HEK293 (cell line): ENCODE results near the gene MRPS11.

ENCODE experiments used
- CTCF ChIA-PET: fragments of 350-600 bp; formaldehyde crosslinking; extraction: SDS; loops from one replicate; lab custom pipeline; 2021; ENCODE audit warnings: antibody characterized with exemption; lab: Yijun Ruan, JAX
- POLR2A ChIA-PET: fragments of 300-600 bp; formaldehyde crosslinking; extraction: SDS; loops from one replicate; lab custom pipeline; 2020; ENCODE audit warnings: antibody characterized with exemption, inconsistent platforms; lab: Yijun Ruan, JAX
- H3K27ac ChIP-seq: fragments of 200-500 bp; sonication (Bioruptor generic); 2 replicates; pipeline ENCODE4 v1.5.1; 2014; ENCODE audit warnings: low read depth, low read length, control low read depth, inconsistent platforms; ENCODE audit errors: extremely low read depth
- H3K36me3 ChIP-seq, 2 experiments: fragments of 200-500 bp in 1 of 2; sonication (Bioruptor generic) in 1 of 2; 1 replicate in 1 of 2; 2 replicates in 1 of 2; pipeline ENCODE4 v1.5.1; 2014 to 2017; ENCODE audit warnings: inconsistent platforms in 2 of 2, low read length in 2 of 2; ENCODE audit not compliant: control insufficient read depth in 2 of 2, insufficient read depth in 1 of 2
- H3K4me1 ChIP-seq: fragments of 200-500 bp; sonication (Bioruptor generic); 2 replicates; pipeline ENCODE4 v1.5.1; 2014; ENCODE audit warnings: mild to moderate bottlenecking, low read length, inconsistent platforms; ENCODE audit not compliant: control insufficient read depth, insufficient read depth
- H3K4me3 ChIP-seq: 2 replicates; pipeline ENCODE4 v1.5.1; 2011; ENCODE audit warnings: low read depth, mild to moderate bottlenecking, control low read depth, low read length, moderate library complexity
- H3K9me3 ChIP-seq: fragments of 200-500 bp; sonication (Bioruptor generic); 2 replicates; pipeline ENCODE4 v1.5.1; 2014; ENCODE audit warnings: low read depth, low read length, inconsistent platforms; ENCODE audit not compliant: control insufficient read depth, insufficient read depth
- KLF1 ChIP-seq: fragments of 450-650 bp; formaldehyde crosslinking; IDR thresholded peaks from 2 replicates; pipeline ENCODE4 v1.5.1; 2016; ENCODE audit warnings: missing biosample characterization, missing genetic modification characterization
- KLF16 ChIP-seq: fragments of 450-650 bp; formaldehyde crosslinking; IDR thresholded peaks from 2 replicates; pipeline ENCODE4 v1.5.1; 2017; ENCODE audit warnings: missing biosample characterization, missing genetic modification characterization
- PRDM4 ChIP-seq: fragments of 450-650 bp; formaldehyde crosslinking; IDR thresholded peaks from 2 replicates; pipeline ENCODE4 v1.5.1; 2017; ENCODE audit warnings: missing biosample characterization, missing genetic modification characterization
- TCF7L2 ChIP-seq: IDR thresholded peaks from 2 replicates; pipeline ENCODE4 v1.6.1; 2011; ENCODE audit warnings: low read depth, mild to moderate bottlenecking, inconsistent platforms, low read length, moderate library complexity, borderline replicate concordance
- ZBTB17 ChIP-seq: fragments of 450-650 bp; formaldehyde crosslinking; IDR thresholded peaks from 2 replicates; pipeline ENCODE4 v1.5.1; 2016; ENCODE audit warnings: missing biosample characterization, missing genetic modification characterization
- ZFP69B ChIP-seq: fragments of 450-650 bp; formaldehyde crosslinking; IDR thresholded peaks from 2 replicates; pipeline ENCODE4 v1.5.1; 2016; ENCODE audit warnings: missing biosample characterization, missing genetic modification characterization
- ZNF335 ChIP-seq: fragments of 450-650 bp; formaldehyde crosslinking; conservative IDR thresholded peaks from 2 replicates; pipeline ENCODE4 v1.5.1; 2016; ENCODE audit warnings: missing biosample characterization, missing genetic modification characterization
- ZNF341 ChIP-seq: fragments of 450-650 bp; formaldehyde crosslinking; IDR thresholded peaks from 2 replicates; pipeline ENCODE4; 2016; ENCODE audit warnings: low read depth, missing biosample characterization, missing genetic modification characterization
- ZNF391 ChIP-seq: fragments of 450-650 bp; formaldehyde crosslinking; IDR thresholded peaks from 2 replicates; pipeline ENCODE4 v1.5.1; 2016; ENCODE audit warnings: low read depth, missing biosample characterization, missing genetic modification characterization, borderline replicate concordance
- ZNF394 ChIP-seq: fragments of 450-650 bp; formaldehyde crosslinking; IDR thresholded peaks from 2 replicates; pipeline ENCODE4 v1.5.1; 2016; ENCODE audit warnings: missing biosample characterization, missing genetic modification characterization, mild to moderate bottlenecking, moderate library complexity, borderline replicate concordance
- ZNF664 ChIP-seq: fragments of 450-650 bp; formaldehyde crosslinking; IDR thresholded peaks from 2 replicates; pipeline ENCODE4 v1.5.1; 2016; ENCODE audit warnings: missing biosample characterization, missing genetic modification characterization
- ZNF76 ChIP-seq: fragments of 450-650 bp; formaldehyde crosslinking; IDR thresholded peaks from 2 replicates; pipeline ENCODE4; 2016; ENCODE audit warnings: low read depth, missing biosample characterization, missing genetic modification characterization, borderline replicate concordance
- ZNF768 ChIP-seq: fragments of 450-650 bp; formaldehyde crosslinking; IDR thresholded peaks from 2 replicates; pipeline ENCODE4 v1.5.1; 2018; ENCODE audit warnings: missing biosample characterization, mild to moderate bottlenecking, missing genetic modification characterization
- ZNF776 ChIP-seq: fragments of 450-650 bp; formaldehyde crosslinking; IDR thresholded peaks from 2 replicates; pipeline ENCODE4 v1.5.0; 2017; ENCODE audit warnings: missing biosample characterization, missing genetic modification characterization, borderline replicate concordance
- ZNF791 ChIP-seq: fragments of 450-650 bp; formaldehyde crosslinking; IDR thresholded peaks from 2 replicates; pipeline ENCODE4 v1.5.1; 2016; ENCODE audit warnings: missing biosample characterization, missing genetic modification characterization
- TF ChIP-seq, protein P1 (sequence below): fragments of 450-650 bp; IDR thresholded peaks from 2 replicates; pipeline ENCODE4 v1.5.1; 2018; ENCODE audit warnings: missing biosample characterization, mild to moderate bottlenecking, missing genetic modification characterization
- TF ChIP-seq, protein P2 (sequence below): fragments of 450-650 bp; formaldehyde crosslinking; IDR thresholded peaks from 2 replicates; pipeline ENCODE4 v1.5.1; 2016; ENCODE audit warnings: missing biosample characterization, missing genetic modification characterization
- TF ChIP-seq, protein P3 (sequence below): fragments of 450-650 bp; formaldehyde crosslinking; IDR thresholded peaks from 2 replicates; pipeline ENCODE4 v1.5.1; 2016; ENCODE audit warnings: missing biosample characterization, missing genetic modification characterization

MRPS11 gene

GRCh38 chr15:88493844-88494243, 26.3 kb downstream of the MRPS11 start:
- no peak overlapping the region for H3K27ac ChIP-seq
- TF ChIP-seq, protein P1, sequence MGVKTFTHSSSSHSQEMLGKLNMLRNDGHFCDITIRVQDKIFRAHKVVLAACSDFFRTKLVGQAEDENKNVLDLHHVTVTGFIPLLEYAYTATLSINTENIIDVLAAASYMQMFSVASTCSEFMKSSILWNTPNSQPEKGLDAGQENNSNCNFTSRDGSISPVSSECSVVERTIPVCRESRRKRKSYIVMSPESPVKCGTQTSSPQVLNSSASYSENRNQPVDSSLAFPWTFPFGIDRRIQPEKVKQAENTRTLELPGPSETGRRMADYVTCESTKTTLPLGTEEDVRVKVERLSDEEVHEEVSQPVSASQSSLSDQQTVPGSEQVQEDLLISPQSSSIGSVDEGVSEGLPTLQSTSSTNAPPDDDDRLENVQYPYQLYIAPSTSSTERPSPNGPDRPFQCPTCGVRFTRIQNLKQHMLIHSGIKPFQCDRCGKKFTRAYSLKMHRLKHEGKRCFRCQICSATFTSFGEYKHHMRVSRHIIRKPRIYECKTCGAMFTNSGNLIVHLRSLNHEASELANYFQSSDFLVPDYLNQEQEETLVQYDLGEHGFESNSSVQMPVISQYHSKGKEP (tag by site-specific recombination): no peak
- TF ChIP-seq PRDM4 (tag by site-specific recombination) (no peak), ZNF664 (tag by site-specific recombination) (no peak), ZNF776 (tag by site-specific recombination) (no peak), ZNF394 (tag by site-specific recombination) (no peak), ZNF341 (tag by site-specific recombination) (no peak), KLF16 (tag by site-specific recombination) (no peak), KLF1 (tag by site-specific recombination) (no peak), ZNF391 (tag by site-specific recombination) (no peak), ZNF76 (tag by site-specific recombination) (no peak), ZNF791 (tag by site-specific recombination) (no peak), ZNF768 (tag by site-specific recombination) (no peak), ZBTB17 (no peak), ZFP69B (tag by site-specific recombination) (no peak), TCF7L2 (no peak), ZNF335 (no peak)
- TF ChIP-seq, protein P2, sequence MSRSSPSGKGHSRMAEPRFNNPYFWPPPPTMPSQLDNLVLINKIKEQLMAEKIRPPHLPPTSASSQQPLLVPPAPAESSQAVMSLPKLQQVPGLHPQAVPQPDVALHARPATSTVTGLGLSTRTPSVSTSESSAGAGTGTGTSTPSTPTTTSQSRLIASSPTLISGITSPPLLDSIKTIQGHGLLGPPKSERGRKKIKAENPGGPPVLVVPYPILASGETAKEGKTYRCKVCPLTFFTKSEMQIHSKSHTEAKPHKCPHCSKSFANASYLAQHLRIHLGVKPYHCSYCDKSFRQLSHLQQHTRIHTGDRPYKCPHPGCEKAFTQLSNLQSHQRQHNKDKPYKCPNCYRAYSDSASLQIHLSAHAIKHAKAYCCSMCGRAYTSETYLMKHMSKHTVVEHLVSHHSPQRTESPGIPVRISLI (tag by site-specific recombination): no peak
- TF ChIP-seq, protein P3, sequence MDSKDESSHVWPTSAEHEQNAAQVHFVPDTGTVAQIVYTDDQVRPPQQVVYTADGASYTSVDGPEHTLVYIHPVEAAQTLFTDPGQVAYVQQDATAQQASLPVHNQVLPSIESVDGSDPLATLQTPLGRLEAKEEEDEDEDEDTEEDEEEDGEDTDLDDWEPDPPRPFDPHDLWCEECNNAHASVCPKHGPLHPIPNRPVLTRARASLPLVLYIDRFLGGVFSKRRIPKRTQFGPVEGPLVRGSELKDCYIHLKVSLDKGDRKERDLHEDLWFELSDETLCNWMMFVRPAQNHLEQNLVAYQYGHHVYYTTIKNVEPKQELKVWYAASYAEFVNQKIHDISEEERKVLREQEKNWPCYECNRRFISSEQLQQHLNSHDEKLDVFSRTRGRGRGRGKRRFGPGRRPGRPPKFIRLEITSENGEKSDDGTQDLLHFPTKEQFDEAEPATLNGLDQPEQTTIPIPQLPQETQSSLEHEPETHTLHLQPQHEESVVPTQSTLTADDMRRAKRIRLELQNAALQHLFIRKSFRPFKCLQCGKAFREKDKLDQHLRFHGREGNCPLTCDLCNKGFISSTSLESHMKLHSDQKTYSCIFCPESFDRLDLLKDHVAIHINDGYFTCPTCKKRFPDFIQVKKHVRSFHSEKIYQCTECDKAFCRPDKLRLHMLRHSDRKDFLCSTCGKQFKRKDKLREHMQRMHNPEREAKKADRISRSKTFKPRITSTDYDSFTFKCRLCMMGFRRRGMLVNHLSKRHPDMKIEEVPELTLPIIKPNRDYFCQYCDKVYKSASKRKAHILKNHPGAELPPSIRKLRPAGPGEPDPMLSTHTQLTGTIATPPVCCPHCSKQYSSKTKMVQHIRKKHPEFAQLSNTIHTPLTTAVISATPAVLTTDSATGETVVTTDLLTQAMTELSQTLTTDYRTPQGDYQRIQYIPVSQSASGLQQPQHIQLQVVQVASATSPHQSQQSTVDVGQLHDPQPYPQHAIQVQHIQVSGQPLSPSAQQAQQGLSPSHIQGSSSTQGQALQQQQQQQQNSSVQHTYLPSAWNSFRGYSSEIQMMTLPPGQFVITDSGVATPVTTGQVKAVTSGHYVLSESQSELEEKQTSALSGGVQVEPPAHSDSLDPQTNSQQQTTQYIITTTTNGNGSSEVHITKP: no peak
- TF ChIP-seq, all 188 proteins: peak for 0
- CTCF ChIA-PET: no interaction called here
- H3K4me3 ChIP-seq: no peak overlapping the region
- H3K36me3 ChIP-seq: peaks cover 0 to 3% of the 10 kb centered on the region in 2 experiments; a peak in 1 of 3 replicates
- H3K9me3 ChIP-seq: no peaks in the 10 kb centered on the region
- POLR2A ChIA-PET: no interaction called here
- H3K4me1 ChIP-seq: no peaks in the 10 kb centered on the region
